Activated CD4-positive, CD25-positive, alpha-beta regulatory T cell treated with anti-CD3 and anti-CD28 coated beads, Interleukin-2, amount 50 U/mL, for 72 hours (primary cell): Measurements from ENCODE around the gene SLC16A10.
"Not testable (repeated sequence)": the region's sequence is repeated elsewhere in the genome, so short reads cannot be mapped to it uniquely, and the experiment has no call there.

ENCODE experiments used
- DNase-seq: peaks from one replicate; pipeline ENCODE4 v3.0.0; 2021

The SLC16A10 gene

GRCh38 chr6:111087106-111087835, at the start of gene SLC16A10:
SLC16A10 (plus strand) TSS chr6:111087503; CDS start chr6:111087753, 250 bp downstream.
- DNase-seq, result peak; percentile 76

- DNase-seq, result no peak
These were observed 48.6 kb upstream of the SLC16A10 start for GRCh38 chr6:111038534-111039252.

GRCh38 chr6:111041917-111042316, 45.4 kb upstream of the SLC16A10 start:
- no peak for DNase-seq

GRCh38 chr6:111047244-111047643, 40.1 kb upstream of the SLC16A10 start:
- no peak for DNase-seq

GRCh38 chr6:111050261-111051023, 36.9 kb upstream of the SLC16A10 start:
- no peak for DNase-seq

GRCh38 chr6:111052171-111052570, 35.1 kb upstream of the SLC16A10 start:
- no peak for DNase-seq

GRCh38 chr6:111057074-111057752, 30.1 kb upstream of the SLC16A10 start:
- no peak for DNase-seq

GRCh38 chr6:111061508-111061907, 25.8 kb upstream of the SLC16A10 start:
- no peak for DNase-seq

GRCh38 chr6:111061985-111062384, 25.3 kb upstream of the SLC16A10 start:
- not testable (repeated sequence) for DNase-seq

- not testable (repeated sequence) for DNase-seq
These were observed 24.4 kb upstream of the SLC16A10 start for GRCh38 chr6:111062860-111063259.

GRCh38 chr6:111068109-111068865, 19.0 kb upstream of the SLC16A10 start:
- DNase-seq, result no peak

GRCh38 chr6:111068866-111069234, 18.5 kb upstream of the SLC16A10 start:
- no peak for DNase-seq

GRCh38 chr6:111069382-111070104, 17.8 kb upstream of the SLC16A10 start:
- DNase-seq, result no peak

- no peak for DNase-seq
These were observed 16.9 kb upstream of the SLC16A10 start for GRCh38 chr6:111070105-111071005.

- no peak for DNase-seq
These were observed 14.4 kb upstream of the SLC16A10 start for GRCh38 chr6:111072801-111073360.

- DNase-seq, result no peak
These were observed 13.0 kb upstream of the SLC16A10 start for GRCh38 chr6:111074311-111074710.

- DNase-seq, result no peak
These were observed 11.1 kb upstream of the SLC16A10 start for GRCh38 chr6:111076024-111076695.

- no peak for DNase-seq
These were observed 6.6 kb upstream of the SLC16A10 start for GRCh38 chr6:111080698-111081097.

- no peak for DNase-seq
These were observed 618 bp upstream of the SLC16A10 start for GRCh38 chr6:111086685-111087084.
